Measurements from ENCODE around the gene SLC23A2.

DNA sequence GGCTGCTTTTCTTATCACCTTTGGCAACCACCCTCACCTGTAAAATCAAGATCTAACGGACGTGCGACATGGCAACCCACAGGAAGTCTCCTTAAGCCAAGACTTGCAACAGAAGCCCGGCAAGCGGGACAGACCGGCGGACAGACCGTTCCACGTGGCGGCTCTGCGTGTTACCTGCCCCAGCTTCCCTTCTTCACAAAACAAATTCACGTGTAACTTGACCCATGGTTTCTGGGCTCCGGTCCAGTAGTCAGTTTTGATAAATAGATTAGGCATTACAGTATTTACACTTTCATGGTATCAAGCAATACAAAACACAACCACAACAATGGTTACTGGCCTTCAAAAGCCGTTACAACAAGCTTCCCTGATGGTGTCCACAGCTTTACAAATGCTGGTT is 145.8 kb downstream of the SLC23A2 start:
- TF ChIP-seq POLR2AphosphoS5 (IDR thresholded peaks at IDR 0.05) = no peak
- TF ChIP-seq, protein P1, sequence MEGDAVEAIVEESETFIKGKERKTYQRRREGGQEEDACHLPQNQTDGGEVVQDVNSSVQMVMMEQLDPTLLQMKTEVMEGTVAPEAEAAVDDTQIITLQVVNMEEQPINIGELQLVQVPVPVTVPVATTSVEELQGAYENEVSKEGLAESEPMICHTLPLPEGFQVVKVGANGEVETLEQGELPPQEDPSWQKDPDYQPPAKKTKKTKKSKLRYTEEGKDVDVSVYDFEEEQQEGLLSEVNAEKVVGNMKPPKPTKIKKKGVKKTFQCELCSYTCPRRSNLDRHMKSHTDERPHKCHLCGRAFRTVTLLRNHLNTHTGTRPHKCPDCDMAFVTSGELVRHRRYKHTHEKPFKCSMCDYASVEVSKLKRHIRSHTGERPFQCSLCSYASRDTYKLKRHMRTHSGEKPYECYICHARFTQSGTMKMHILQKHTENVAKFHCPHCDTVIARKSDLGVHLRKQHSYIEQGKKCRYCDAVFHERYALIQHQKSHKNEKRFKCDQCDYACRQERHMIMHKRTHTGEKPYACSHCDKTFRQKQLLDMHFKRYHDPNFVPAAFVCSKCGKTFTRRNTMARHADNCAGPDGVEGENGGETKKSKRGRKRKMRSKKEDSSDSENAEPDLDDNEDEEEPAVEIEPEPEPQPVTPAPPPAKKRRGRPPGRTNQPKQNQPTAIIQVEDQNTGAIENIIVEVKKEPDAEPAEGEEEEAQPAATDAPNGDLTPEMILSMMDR (IDR thresholded peaks at IDR 0.05; ENCODE audit: poor library complexity, severe bottlenecking) = no peak

Measured in neural cell (in vitro differentiated cells).